Fibroblast of pulmonary artery (primary cell): ENCODE data around the gene PLEKHH2.

Experiments used
- DNase-seq: peaks from one replicate; pipeline ENCODE4 v3.0.0-alpha.2; 2010; ENCODE audit warnings: low read depth
- H3K4me3 ChIP-seq: replicated peaks from 2 replicates; pipeline ENCODE4 v1.5.1; 2011; ENCODE audit warnings: low read depth, mild to moderate bottlenecking, control low read depth, low read length, moderate library complexity
- CTCF ChIP-seq: IDR thresholded peaks from 2 replicates; pipeline ENCODE4 v1.5.1; 2011; ENCODE audit warnings: mild to moderate bottlenecking, control low read depth, low read length, inconsistent platforms; ENCODE audit errors: missing control alignments

The PLEKHH2 gene

GRCh38 chr2:43642363-43642762, 5.3 kb downstream of the PLEKHH2 start:
- no peak overlapping the region for H3K4me3 ChIP-seq
- TF ChIP-seq CTCF, result no peak
- no peak for DNase-seq

GRCh38 chr2:43643680-43644079, 6.6 kb downstream of the PLEKHH2 start:
- H3K4me3 ChIP-seq, result no peak overlapping the region
- DNase-seq, result no peak

GRCh38 chr2:43648994-43649701, 12.1 kb downstream of the PLEKHH2 start:
- H3K4me3 ChIP-seq, result no peak overlapping the region
- TF ChIP-seq CTCF, result no peak
- peak; percentile 18 for DNase-seq

More at GRCh38 chr2:43643680-43644079, 6.6 kb downstream of the PLEKHH2 start:
- TF ChIP-seq CTCF, result no peak

GRCh38 chr2:43653506-43653905, 16.4 kb downstream of the PLEKHH2 start:
- H3K4me3 ChIP-seq, result no peak overlapping the region

GRCh38 chr2:43657241-43657640, 20.2 kb downstream of the PLEKHH2 start:
- DNase-seq, result no peak
- H3K4me3 ChIP-seq, result no peak overlapping the region
- no peak for TF ChIP-seq CTCF

More at GRCh38 chr2:43653506-43653905, 16.4 kb downstream of the PLEKHH2 start:
- DNase-seq, result no peak
- no peak for TF ChIP-seq CTCF

GRCh38 chr2:43675646-43676321, 38.7 kb downstream of the PLEKHH2 start:
- TF ChIP-seq CTCF, result no peak
- peak overlapping the region; percentile 52 for H3K4me3 ChIP-seq
- no peak for DNase-seq
